ENCODE data around the gene WDR46. TPM values are rescaled to one million over a fixed set of nuclear protein-coding genes. Genes with fewer than 3 reads are reported as not detected.

WDR46 gene
- total and polyA plus RNA-seq, 2 of the 13 experiments (the other 11 are each of a cell fraction or from before 2014, with no cell fraction given) = 47.4 to 105 TPM

GRCh38 chr6:33297406-33297955 is 8.4 kb upstream of the WDR46 start (continued):
- TF ChIP-seq RAD51 (IDR thresholded peaks at IDR 0.05; ENCODE audit: borderline replicate concordance) (peak; percentile 56; the same call in 1 of the 2 replicates), EHMT2 (IDR thresholded peaks at IDR 0.05; ENCODE audit: borderline replicate concordance, low read depth, low read length) (no peak), HNF4G (IDR thresholded peaks at IDR 0.05; ENCODE audit: borderline replicate concordance, low read depth, low read length) (peak; percentile 18; the same call in 1 of the 2 replicates), HNF4G (CRISPR knock-in tag; IDR thresholded peaks at IDR 0.05; ENCODE audit: borderline replicate concordance, low read depth) (no peak), NRL (CRISPR knock-in tag; IDR thresholded peaks at IDR 0.05; ENCODE audit: borderline replicate concordance) (peak; percentile 63; the same call in 1 of the 2 replicates), EEA1 (CRISPR knock-in tag; IDR thresholded peaks at IDR 0.05; ENCODE audit: borderline replicate concordance) (no peak), TGIF2 (CRISPR knock-in tag; IDR thresholded peaks at IDR 0.05) (0 out of 2 replicates have a peak, but pooled peaks have one; percentile 13), NR2C2 (CRISPR knock-in tag; IDR thresholded peaks at IDR 0.05; ENCODE audit: borderline replicate concordance) (peak; percentile 33; the same call in 1 of the 2 replicates), TRAFD1 (CRISPR knock-in tag; IDR thresholded peaks at IDR 0.05; ENCODE audit: borderline replicate concordance) (0 out of 2 replicates have a peak, but pooled peaks have one; percentile 33)

- Histone ChIP-seq H3K9me3 (ENCODE audit: low read length) (no peaks in the 10 kb centered on the region), H2AFZ (ENCODE audit: low read length) (no peak overlapping the region), H3K27me3 (ENCODE audit: control insufficient read depth in 1 of 2, insufficient read depth in 2 of 2, low read length in 2 of 2) (no peaks in the 10 kb centered on the region; a peak in 1 of 5 replicates), H3K4me3 (replicated peaks in 1 of 3; ENCODE audit: insufficient read depth in 1 of 3, low read depth in 2 of 3, low read length in 3 of 3) (peak overlapping the region; percentile 75 to 88 (median 79)), H3K4me1 (ENCODE audit: insufficient read depth, low read length) (peaks cover 27% of the 10 kb centered on the region), H3K36me3 (replicated peaks in 1 of 2; ENCODE audit: control insufficient read depth in 1 of 2, insufficient read depth in 2 of 2, low read length in 2 of 2) (peaks cover 8 to 18% of the 10 kb centered on the region in 2 experiments; a peak in 4 of 5 replicates), H3K9ac (ENCODE audit: insufficient read depth, low read depth, low read length) (peak overlapping the region; percentile 58), H3K4me2 (ENCODE audit: low read depth, low read length) (peak overlapping the region; percentile 92), H3K79me2 (ENCODE audit: insufficient read depth, low read length) (peaks cover 11% of the 10 kb centered on the region), H3K27ac (ENCODE audit: extremely low read length, insufficient read depth, low read length) (peak overlapping the region; percentile 93), H4K20me1 (ENCODE audit: insufficient read depth, low read length) (no peaks in the 10 kb centered on the region)
- no TSS peak for BruUV-seq (replicated peaks)
- FAIRE-seq (no peak), DNase-seq (ENCODE audit: low spot score) (no peak), ATAC-seq (no peak)
- POLR2A ChIA-PET = interaction anchor here (1.3 to 3.3 kb wide), 11 partner anchors 8 to 325 kb away, joined by 3 to 40 read pairs (median 8); partner anchors contain the start of genes B3GALT4, HSD17B8, PFDN6 and RPS18
- in situ Hi-C loops (cut with HindIII; ENCODE audit: extremely low pct_ligation_motif_present, low pct_unique_long_range_greater_than_20kb) = loop anchor here (5.0 to 25.0 kb wide), 2 partner anchors 95 to 115 kb away; partner anchors contain the start of genes CUTA, HSD17B8, PHF1 and RXRB
- CTCF ChIA-PET (ENCODE audit: low intra/inter-chr PET ratio, low total read pairs) = interaction anchor here (1.2 kb wide), 1 partner anchor 94 kb away, joined by 3 read pairs; the partner anchor contains the start of gene KIFC1
- 65% methylated on average over 9 of the region's 12 CpGs for WGBS (ENCODE audit: low lambda C conversion rate)
- intact Hi-C loops (cut with micrococcal nuclease; ENCODE audit: unreplicated experiment) = no loop called here
- TF ChIP-seq ZNF317 (CRISPR knock-in tag; IDR thresholded peaks at IDR 0.05) (no peak), REL (CRISPR knock-in tag; conservative IDR thresholded peaks at IDR 0.05) (0 out of 2 replicates have a peak, but pooled peaks have one; percentile 57), HIVEP1 (CRISPR knock-in tag; IDR thresholded peaks at IDR 0.05) (peak; percentile 58; the same call in 1 of the 2 replicates), ZFP91 (CRISPR knock-in tag; IDR thresholded peaks at IDR 0.05; ENCODE audit: borderline replicate concordance) (peak; percentile 54; the same call in 1 of the 2 replicates), HNF4A (CRISPR knock-in tag; IDR thresholded peaks at IDR 0.05) (0 out of 2 replicates have a peak, but pooled peaks have one; percentile 2), AGO1 (IDR thresholded peaks at IDR 0.05; ENCODE audit: low read depth, low read length, poor library complexity, severe bottlenecking) (peak; percentile 57), GABPB1 (CRISPR knock-in tag; IDR thresholded peaks at IDR 0.05) (peak; percentile 35; the same call in 1 of the 2 replicates), ASH2L (IDR thresholded peaks at IDR 0.05; ENCODE audit: insufficient read length, low read depth, low read length) (peak; percentile 15), RXRA (CRISPR knock-in tag; IDR thresholded peaks at IDR 0.05) (0 out of 2 replicates have a peak, but pooled peaks have one; percentile 16)
Measured at GRCh38 chr6:33296797-33297405, 7.9 kb upstream of the WDR46 start.
